Endodermal cell (in vitro differentiated cells): ENCODE measurements around the gene PITPNC1. TPM values are rescaled to one million over a fixed set of nuclear protein-coding genes. Genes with fewer than 3 reads are reported as not detected.

Experiments used
- DNase-seq: peaks from one replicate; pipeline ENCODE4 v3.0.0-alpha.2; 2017
- H3K27ac ChIP-seq: 2 replicates; pipeline ENCODE4 v1.5.1; 2013; ENCODE audit warnings: mild to moderate bottlenecking, low read depth, low read length, moderate library complexity
- H3K27me3 ChIP-seq: 2 replicates; pipeline ENCODE4 v1.6.1; 2013; ENCODE audit warnings: mild to moderate bottlenecking, low read length, moderate library complexity; ENCODE audit not compliant: insufficient read depth, control insufficient read depth, poor library complexity, severe bottlenecking
- H3K36me3 ChIP-seq: 2 replicates; pipeline ENCODE4 v1.7.0; 2013; ENCODE audit warnings: mild to moderate bottlenecking, low read length, moderate library complexity; ENCODE audit not compliant: control insufficient read depth, insufficient read depth
- H3K4me1 ChIP-seq: one replicate; pipeline ENCODE4 v1.7.0; 2013; ENCODE audit warnings: low read length; ENCODE audit not compliant: control insufficient read depth, insufficient read depth
- H3K4me3 ChIP-seq: 2 replicates; pipeline ENCODE4 v1.5.1; 2013; ENCODE audit warnings: mild to moderate bottlenecking, low read length, moderate library complexity
- H3K9ac ChIP-seq: 2 replicates; pipeline ENCODE4 v1.6.1; 2013; ENCODE audit warnings: mild to moderate bottlenecking, low read length, moderate library complexity; ENCODE audit not compliant: poor library complexity, severe bottlenecking; ENCODE audit errors: extremely low read depth
- H3K9me3 ChIP-seq: 2 replicates; pipeline ENCODE4 v1.6.1; 2013; ENCODE audit warnings: mild to moderate bottlenecking, low read length, moderate library complexity; ENCODE audit not compliant: control insufficient read depth
- H3K27ac Mint-ChIP-seq: 2 replicates; pipeline ENCODE4 v1.8.0; 2020; ENCODE audit warnings: mixed read lengths
- H3K27me3 Mint-ChIP-seq: 2 replicates; pipeline ENCODE4 v1.8.0; 2021; ENCODE audit warnings: mild to moderate bottlenecking, mixed read lengths; ENCODE audit not compliant: insufficient read depth
- H3K36me3 Mint-ChIP-seq: 2 replicates; pipeline ENCODE4 v1.8.0; 2020; ENCODE audit warnings: low read depth, mixed read lengths
- H3K4me1 Mint-ChIP-seq: 2 replicates; pipeline ENCODE4 v1.8.0; 2020; ENCODE audit warnings: mixed read lengths
- H3K4me3 Mint-ChIP-seq: 2 replicates; pipeline ENCODE4 v1.8.0; 2020; ENCODE audit warnings: mild to moderate bottlenecking, moderate library complexity, mixed read lengths
- H3K9me3 Mint-ChIP-seq: 2 replicates; pipeline ENCODE4 v1.8.0; 2020; ENCODE audit warnings: mild to moderate bottlenecking, mixed read lengths
- WGBS, 2 experiments: methylation state at CpG; one replicate each; pipeline versions ENCODE4 v1.1.5 to v1.1.7; 2013; ENCODE audit warnings: missing lambda C conversion rate in 2 of 2, mixed read lengths in 1 of 2; ENCODE audit not compliant: insufficient coverage in 1 of 2, insufficient read length in 1 of 2; 5-methylcytosine and 5-hydroxymethylcytosine counted together
- total RNA-seq, 2 donors: library from RNA; stranded (reverse); fragmentation: NEBNext Ultra II Directional in 1 of 2; extraction: Animal tissue kit (Norgen Biotek cat#: 25700) in 1 of 2; gene quantifications; 2 replicates in 1 of 2; 3 replicates in 1 of 2; pipeline ENCODE4 v1.2.1, GENCODE V29; 2021
- TF ChIP-seq, protein P1 (sequence below): fragments of 200-600 bp; sonication (generic); conservative IDR thresholded peaks from 2 replicates; pipeline ENCODE4 v1.5.0; 2021; ENCODE audit warnings: antibody characterized with exemption, mild to moderate bottlenecking

The PITPNC1 gene
- total RNA-seq, 2 donors from 2014 or later = 28.9 to 36.4 TPM

DNA sequence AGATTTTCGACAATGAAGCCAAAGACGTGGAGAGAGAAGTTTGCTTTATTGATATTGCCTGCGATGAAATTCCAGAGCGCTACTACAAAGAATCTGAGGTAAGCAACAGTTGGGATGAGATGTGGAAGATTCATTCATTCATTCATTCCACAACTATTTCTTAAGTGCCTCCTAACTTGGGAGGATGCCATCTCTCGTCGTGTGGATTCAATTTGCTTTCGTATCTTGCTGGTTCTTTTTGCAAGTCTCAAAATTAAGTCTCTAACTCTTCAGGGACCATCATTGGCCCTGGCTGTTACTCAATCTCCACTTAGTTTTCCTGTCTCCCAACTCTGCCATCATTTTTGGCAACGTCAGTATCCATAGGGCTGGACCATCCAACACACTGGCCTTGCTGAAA lies 255.1 kb downstream of the PITPNC1 start:
- TF ChIP-seq, protein P1, sequence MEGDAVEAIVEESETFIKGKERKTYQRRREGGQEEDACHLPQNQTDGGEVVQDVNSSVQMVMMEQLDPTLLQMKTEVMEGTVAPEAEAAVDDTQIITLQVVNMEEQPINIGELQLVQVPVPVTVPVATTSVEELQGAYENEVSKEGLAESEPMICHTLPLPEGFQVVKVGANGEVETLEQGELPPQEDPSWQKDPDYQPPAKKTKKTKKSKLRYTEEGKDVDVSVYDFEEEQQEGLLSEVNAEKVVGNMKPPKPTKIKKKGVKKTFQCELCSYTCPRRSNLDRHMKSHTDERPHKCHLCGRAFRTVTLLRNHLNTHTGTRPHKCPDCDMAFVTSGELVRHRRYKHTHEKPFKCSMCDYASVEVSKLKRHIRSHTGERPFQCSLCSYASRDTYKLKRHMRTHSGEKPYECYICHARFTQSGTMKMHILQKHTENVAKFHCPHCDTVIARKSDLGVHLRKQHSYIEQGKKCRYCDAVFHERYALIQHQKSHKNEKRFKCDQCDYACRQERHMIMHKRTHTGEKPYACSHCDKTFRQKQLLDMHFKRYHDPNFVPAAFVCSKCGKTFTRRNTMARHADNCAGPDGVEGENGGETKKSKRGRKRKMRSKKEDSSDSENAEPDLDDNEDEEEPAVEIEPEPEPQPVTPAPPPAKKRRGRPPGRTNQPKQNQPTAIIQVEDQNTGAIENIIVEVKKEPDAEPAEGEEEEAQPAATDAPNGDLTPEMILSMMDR = no peak
- WGBS, 2 experiments = 86 to 94% methylated on average over 3 to 8 of the region's 8 CpGs
- H3K9me3 ChIP-seq = no peaks in the 10 kb centered on the region

DNA sequence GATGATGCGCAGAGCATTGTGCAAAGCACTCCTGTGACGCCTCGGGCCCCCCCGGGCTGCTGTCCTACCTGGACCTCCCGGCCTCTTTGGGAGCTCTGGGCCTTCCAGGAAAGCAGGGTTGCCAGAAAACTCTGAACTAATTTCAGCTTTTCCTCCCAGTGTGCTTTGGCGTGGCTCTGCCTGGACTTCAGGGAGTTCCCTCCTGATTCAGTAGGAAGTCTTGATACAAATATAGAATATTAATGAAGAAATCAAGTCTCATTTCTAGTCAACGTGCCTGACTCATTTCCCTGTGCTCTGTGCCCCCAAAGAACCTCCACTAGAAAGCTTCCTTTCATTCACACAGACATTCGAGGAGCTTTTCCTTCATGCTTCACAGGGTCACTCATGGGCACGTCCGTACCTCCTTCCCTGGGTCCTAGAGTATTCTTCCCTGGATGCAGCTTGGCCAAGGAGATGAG lies 256.7 kb downstream of the PITPNC1 start:
- Histone ChIP-seq H3K27me3 (no peaks in the 10 kb centered on the region), H3K4me3 (no peak overlapping the region), H3K4me1 (no peaks in the 10 kb centered on the region), H3K36me3 (peaks cover 13% of the 10 kb centered on the region), H3K27ac (no peak overlapping the region), H3K9ac (no peak overlapping the region), H3K9me3 (no peaks in the 10 kb centered on the region)
- Mint-ChIP-seq H3K4me1 (no peaks in the 10 kb centered on the region), H3K36me3 (peaks cover 26% of the 10 kb centered on the region), H3K27me3 (no peaks in the 10 kb centered on the region), H3K9me3 (no peaks in the 10 kb centered on the region), H3K27ac (no peak overlapping the region), H3K4me3 (no peak overlapping the region)
- DNase-seq = no peak
- WGBS, 2 experiments = 89 to 94% methylated on average over 4 to 10 of the region's 10 CpGs
- TF ChIP-seq, protein P1 = no peak

More for the DNA sequence above, 255.1 kb downstream of the PITPNC1 start:
- no peak overlapping the region for H3K9ac ChIP-seq
- H3K4me1 ChIP-seq = no peaks in the 10 kb centered on the region
- Mint-ChIP-seq H3K27me3 (no peaks in the 10 kb centered on the region), H3K36me3 (peaks cover 31% of the 10 kb centered on the region), H3K27ac (no peak overlapping the region), H3K4me3 (no peak overlapping the region), H3K4me1 (no peaks in the 10 kb centered on the region), H3K9me3 (peaks cover 3% of the 10 kb centered on the region)
- no peak overlapping the region for H3K27ac ChIP-seq
- H3K36me3 ChIP-seq = peaks cover 13% of the 10 kb centered on the region
- no peak for DNase-seq
- H3K4me3 ChIP-seq = no peak overlapping the region
- no peaks in the 10 kb centered on the region for H3K27me3 ChIP-seq

DNA sequence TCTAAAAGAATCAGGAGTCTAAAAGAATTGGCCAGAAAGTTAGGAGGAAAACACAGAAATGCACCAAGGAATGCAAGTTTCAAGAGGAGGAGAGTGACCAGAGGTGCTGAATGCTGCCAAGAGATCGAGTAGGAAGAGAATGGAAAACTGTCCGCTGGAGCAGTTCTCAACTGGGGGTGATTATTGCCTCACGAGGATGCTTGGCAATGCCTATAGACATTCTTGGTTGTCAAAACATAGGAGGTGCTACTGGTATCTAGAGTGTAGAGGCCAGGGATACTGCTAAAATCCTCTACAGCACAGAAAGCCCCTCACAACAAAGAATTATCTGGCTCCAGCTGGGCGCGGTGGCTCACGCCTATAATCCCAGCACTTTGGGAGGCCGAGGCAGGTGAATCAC lies 258.6 kb downstream of the PITPNC1 start:
- Mint-ChIP-seq H3K27me3 (no peaks in the 10 kb centered on the region), H3K27ac (no peak overlapping the region), H3K36me3 (peaks cover 26% of the 10 kb centered on the region), H3K4me1 (peaks cover 3% of the 10 kb centered on the region), H3K9me3 (no peaks in the 10 kb centered on the region), H3K4me3 (no peak overlapping the region)
- WGBS, 2 experiments = 98% methylated on average over 6 to 7 of the region's 7 CpGs
- Histone ChIP-seq H3K27ac (no peak overlapping the region), H3K9ac (no peak overlapping the region), H3K27me3 (no peaks in the 10 kb centered on the region), H3K4me3 (no peak overlapping the region), H3K4me1 (no peaks in the 10 kb centered on the region), H3K9me3 (no peaks in the 10 kb centered on the region), H3K36me3 (peaks cover 13% of the 10 kb centered on the region)
- TF ChIP-seq, protein P1 = no peak
- no peak for DNase-seq
